ENCODE measurements around the gene HMCES.

Gene HMCES

GRCh38 chr3:129349791-129350190 lies 71.1 kb downstream of the HMCES start:
- no peak for DNase-seq

DNA sequence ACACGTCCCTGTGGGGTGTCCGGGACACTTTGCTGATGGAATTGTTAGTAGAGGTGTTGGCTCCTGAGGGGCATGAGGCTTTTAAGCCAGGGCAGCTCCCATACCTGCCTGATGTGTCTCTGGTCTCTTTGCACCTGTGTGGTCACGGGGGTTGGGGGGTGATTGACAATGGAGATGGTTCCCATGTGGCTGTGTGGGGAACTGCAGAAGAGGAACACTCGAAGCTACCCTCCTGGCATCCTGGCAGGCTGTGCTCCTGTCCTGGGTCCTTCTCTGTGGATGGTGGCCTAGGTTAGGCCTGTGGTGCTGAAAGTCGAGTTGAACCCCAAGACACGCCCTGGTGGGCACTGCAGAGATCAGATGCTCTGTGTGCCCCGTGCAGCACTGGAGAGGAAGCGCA lies 73.4 kb downstream of the HMCES start:
- DNase-seq, result no peak

DNA sequence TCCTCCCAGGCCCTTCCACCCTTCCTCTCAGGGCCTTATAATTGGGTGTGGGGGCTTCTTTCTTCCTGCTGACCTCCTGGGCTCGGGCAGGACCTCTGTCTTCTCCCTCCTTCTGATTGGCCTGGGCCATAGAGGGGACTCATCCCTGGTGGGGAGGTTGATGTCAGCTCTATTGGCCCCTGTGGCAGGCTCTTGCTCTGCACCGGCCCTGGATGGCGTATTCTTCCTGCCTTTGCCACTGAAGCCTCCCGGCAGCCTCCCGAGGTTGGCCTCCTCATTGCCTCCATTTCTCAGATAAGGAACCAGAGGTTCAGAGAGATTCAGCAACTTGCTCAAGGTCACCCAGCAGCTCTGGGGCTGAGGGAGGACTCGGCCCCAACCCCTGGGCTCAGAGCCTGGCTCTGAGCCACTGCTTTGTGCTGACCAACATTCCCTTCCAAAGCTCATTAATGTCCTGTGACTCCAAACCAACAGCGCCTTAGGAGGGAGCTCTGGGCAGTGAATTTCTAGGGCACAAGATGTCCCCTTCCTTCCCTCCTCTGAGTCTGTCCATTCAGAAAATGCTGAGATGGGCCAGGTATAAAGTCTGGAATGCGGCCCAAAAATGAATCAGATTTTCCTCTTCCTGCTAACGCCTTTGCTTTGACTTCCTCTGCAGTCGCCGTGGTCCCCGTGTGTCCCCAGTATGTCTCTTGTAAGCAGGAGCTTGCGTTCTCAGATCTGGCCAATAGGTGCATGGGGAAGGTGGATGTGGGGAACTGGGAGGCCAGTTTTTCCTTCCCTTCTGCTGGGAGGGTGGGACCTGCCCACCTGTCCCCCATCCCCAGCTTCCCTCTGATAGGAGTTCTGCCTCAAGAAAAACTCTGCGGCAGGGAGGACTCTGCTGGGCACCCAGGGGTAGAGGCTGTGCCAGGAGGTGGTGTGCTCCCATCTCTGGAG lies 74.2 kb downstream of the HMCES start:
- DNase-seq, result no peak

- DNase-seq, result no peak
These were observed 74.9 kb downstream of the HMCES start for GRCh38 chr3:129353589-129353941.
